ENCODE measurements around the gene TTC39C. TPM values are rescaled to one million over a fixed set of nuclear protein-coding genes. Genes with fewer than 3 reads are reported as not detected.

Gene TTC39C
- total and polyA plus RNA-seq, 12 donors, result 3.5 to 8.1 (median 5.2) TPM

- H3K27ac ChIP-seq, result no peak overlapping the region
- WGBS, 2 donors, result 60 to 71% methylated on average over 3 of the region's 3 CpGs
- no peak for ATAC-seq
These were observed 16.8 kb downstream of the TTC39C start for GRCh38 chr18:24031318-24031717.

GRCh38 chr18:24031916-24032315, 17.4 kb downstream of the TTC39C start:
- no peak for DNase-seq
- H3K36me3 ChIP-seq, result no peaks in the 10 kb centered on the region
- 85 to 87% methylated on average over 6 of the region's 6 CpGs for WGBS, 2 donors
- ATAC-seq, result no peak
- peaks cover 0 to 21% (median 0%) of the 10 kb centered on the region in 9 donors for H3K4me1 ChIP-seq
- no peaks in the 10 kb centered on the region for H3K27me3 ChIP-seq
- H3K9me3 ChIP-seq, result peaks cover 0 to 7% (median 0%) of the 10 kb centered on the region in 11 donors
- no peak for TF ChIP-seq CTCF (IDR thresholded peaks at IDR 0.05)
- H3K4me3 ChIP-seq, result no peak overlapping the region
- intact Hi-C loops (cut with DNase I), result no loop called here
- H3K27ac ChIP-seq, result no peak overlapping the region

More at GRCh38 chr18:24031318-24031717, 16.8 kb downstream of the TTC39C start:
- DNase-seq, result no peak
- peaks cover 0 to 7% (median 0%) of the 10 kb centered on the region in 11 donors for H3K9me3 ChIP-seq
- no peaks in the 10 kb centered on the region for H3K27me3 ChIP-seq
- peaks cover 0 to 27% (median 0%) of the 10 kb centered on the region in 9 donors for H3K4me1 ChIP-seq
- intact Hi-C loops (cut with DNase I), result no loop called here
- no peak for TF ChIP-seq CTCF (IDR thresholded peaks at IDR 0.05)
- H3K4me3 ChIP-seq, result no peak overlapping the region
- no peaks in the 10 kb centered on the region for H3K36me3 ChIP-seq

- DNase-seq, result no peak
- WGBS, 2 donors, result 68 to 74% methylated on average over 5 of the region's 5 CpGs
- intact Hi-C loops (cut with DNase I), result no loop called here
- H3K4me1 ChIP-seq, result peaks cover 0 to 5% (median 0%) of the 10 kb centered on the region in 9 donors
- no peaks in the 10 kb centered on the region for H3K27me3 ChIP-seq
- no peak overlapping the region for H3K4me3 ChIP-seq
- H3K9me3 ChIP-seq, result peaks cover 0 to 7% (median 0%) of the 10 kb centered on the region in 11 donors
- ATAC-seq, result no peak
- H3K36me3 ChIP-seq, result no peaks in the 10 kb centered on the region
- TF ChIP-seq CTCF (IDR thresholded peaks at IDR 0.05), result no peak
- H3K27ac ChIP-seq, result no peak overlapping the region
These were observed 19.3 kb downstream of the TTC39C start for GRCh38 chr18:24033641-24034412.

GRCh38 chr18:24035316-24035715, 20.8 kb downstream of the TTC39C start:
- H3K4me1 ChIP-seq, result peaks cover 0 to 13% (median 0%) of the 10 kb centered on the region in 9 donors

More at GRCh38 chr18:24035316-24035715, 20.8 kb downstream of the TTC39C start:
- DNase-seq, result no peak
- no peak for TF ChIP-seq CTCF (IDR thresholded peaks at IDR 0.05)
- no peaks in the 10 kb centered on the region for H3K27me3 ChIP-seq
- peaks cover 0 to 7% (median 0%) of the 10 kb centered on the region in 11 donors for H3K9me3 ChIP-seq
- no peaks in the 10 kb centered on the region for H3K36me3 ChIP-seq
- no peak overlapping the region for H3K4me3 ChIP-seq
- WGBS, 2 donors, result 93 to 96% methylated on average over 4 of the region's 4 CpGs
- no peak overlapping the region for H3K27ac ChIP-seq
- ATAC-seq, result no peak
- intact Hi-C loops (cut with DNase I), result no loop called here

Measured in heart right ventricle (tissue), 16 donors.